Measurements from ENCODE around the gene NIF3L1.

- TF ChIP-seq CTCF (IDR thresholded peaks at IDR 0.05) (no peak), POLR2AphosphoS5 (IDR thresholded peaks at IDR 0.05) (no peak), POLR2A (IDR thresholded peaks at IDR 0.05) (no peak), EP300 (IDR thresholded peaks at IDR 0.05) (no peak)
Measured at GRCh38 chr2:200922439-200922838, 33.3 kb downstream of the NIF3L1 start.

Measured in suprapubic skin (tissue), 4 donors.